Neural progenitor cell (in vitro differentiated cells): ENCODE measurements around the gene UNCX. TPM values are rescaled to one million over a fixed set of nuclear protein-coding genes. Genes with fewer than 3 reads are reported as not detected.

Experiments used
- DNase-seq: peaks from one replicate; pipeline ENCODE4 v3.0.0-alpha.2; 2016; ENCODE audit warnings: low spot score
- H2AFZ ChIP-seq: fragments of 200-600 bp; sonication (generic); replicated peaks from 2 replicates; pipeline ENCODE4 v1.6.1; 2016; ENCODE audit warnings: antibody characterized with exemption
- H3F3A ChIP-seq: fragments of 200-600 bp; sonication (generic); 2 replicates; pipeline ENCODE4 v1.6.1; 2016; ENCODE audit warnings: antibody characterized with exemption, low read depth
- H3K27ac ChIP-seq: fragments of 200-600 bp; sonication (generic); 2 replicates; pipeline ENCODE4 v1.5.1; 2016; ENCODE audit warnings: mild to moderate bottlenecking
- H3K27me3 ChIP-seq: fragments of 200-600 bp; sonication (generic); 2 replicates; pipeline ENCODE4 v1.6.1; 2016; ENCODE audit warnings: mild to moderate bottlenecking, moderate library complexity
- H3K36me3 ChIP-seq: fragments of 200-600 bp; sonication (generic); 2 replicates; pipeline ENCODE4 v1.5.1; 2016
- H3K4me1 ChIP-seq: fragments of 200-600 bp; sonication (generic); 2 replicates; pipeline ENCODE4 v1.6.1; 2016; ENCODE audit warnings: mixed run types
- H3K4me2 ChIP-seq: fragments of 200-600 bp; sonication (generic); 2 replicates; pipeline ENCODE4 v1.6.1; 2016
- H3K4me3 ChIP-seq: fragments of 200-600 bp; sonication (generic); 2 replicates; pipeline ENCODE4 v1.5.1; 2016
- H3K79me2 ChIP-seq: fragments of 200-600 bp; sonication (generic); 2 replicates; pipeline ENCODE4 v1.6.1; 2016; ENCODE audit warnings: low read depth
- H3K9ac ChIP-seq: fragments of 200-600 bp; sonication (generic); 2 replicates; pipeline ENCODE4 v1.6.1; 2016
- H3K9me3 ChIP-seq: fragments of 200-600 bp; sonication (generic); 2 replicates; pipeline ENCODE4 v1.5.1; 2016; ENCODE audit warnings: low read depth
- H4K20me1 ChIP-seq: fragments of 200-600 bp; sonication (generic); 2 replicates; pipeline ENCODE4 v1.6.1; 2016; ENCODE audit warnings: low read depth
- H3K27ac Mint-ChIP-seq: 3 replicates; pipeline ENCODE4 v1.8.0; 2021; ENCODE audit warnings: mixed read lengths
- H3K27me3 Mint-ChIP-seq: 2 replicates; pipeline ENCODE4 v1.8.0; 2022; ENCODE audit warnings: low read depth, mild to moderate bottlenecking, inconsistent platforms, moderate library complexity, mixed read lengths; ENCODE audit not compliant: insufficient read depth
- H3K36me3 Mint-ChIP-seq: 3 replicates; pipeline ENCODE4 v1.8.0; 2021; ENCODE audit warnings: mixed read lengths
- H3K4me1 Mint-ChIP-seq: 3 replicates; pipeline ENCODE4 v1.8.0; 2021; ENCODE audit warnings: mixed read lengths
- H3K4me3 Mint-ChIP-seq: 3 replicates; pipeline ENCODE4 v1.8.0; 2021; ENCODE audit warnings: mild to moderate bottlenecking, moderate library complexity, mixed read lengths
- H3K9me3 Mint-ChIP-seq: 3 replicates; pipeline ENCODE4 v1.8.0; 2020; ENCODE audit warnings: mixed read lengths
- CTCF ChIP-seq: fragments of 200-600 bp; sonication (generic); IDR thresholded peaks from 2 replicates; pipeline ENCODE4 v1.5.1; 2017; ENCODE audit warnings: antibody characterized with exemption, mild to moderate bottlenecking
- EZH2 ChIP-seq: fragments of 200-600 bp; sonication (generic); IDR thresholded peaks from 2 replicates; pipeline ENCODE4 v1.6.1; 2017; ENCODE audit warnings: antibody characterized with exemption, mild to moderate bottlenecking, moderate library complexity
- EZH2phosphoT487 ChIP-seq: fragments of 200-600 bp; sonication (generic); IDR thresholded peaks from 2 replicates; pipeline ENCODE4 v1.6.1; 2017; ENCODE audit warnings: antibody characterized with exemption
- total RNA-seq: library from RNA; depleted of rRNA; stranded (reverse); fragments of >200 nt; gene quantifications from 2 replicates; pipeline ENCODE4 v1.2.3, GENCODE V29; 2015; ENCODE audit warnings: low replicate concordance

The UNCX gene
- total RNA-seq, 1 donor from 2014 or later: not detected

- Histone ChIP-seq H3K36me3 (no peaks in the 10 kb centered on the region), H2AFZ (no peak overlapping the region), H3K4me2 (no peak overlapping the region), H3F3A (peaks cover 55% of the 10 kb centered on the region), H3K27me3 (peaks cover 100% of the 10 kb centered on the region), H3K27ac (no peak overlapping the region), H3K9me3 (no peaks in the 10 kb centered on the region), H3K79me2 (no peaks in the 10 kb centered on the region), H3K4me1 (peaks cover 10% of the 10 kb centered on the region), H4K20me1 (peaks cover 87% of the 10 kb centered on the region), H3K9ac (no peak overlapping the region), H3K4me3 (no peak overlapping the region)
- DNase-seq: peak; percentile 62
- peaks cover 4% of the 10 kb centered on the region for H3K9me3 Mint-ChIP-seq
- H3K27ac Mint-ChIP-seq: no peak overlapping the region
- peaks cover 26% of the 10 kb centered on the region for H3K4me1 Mint-ChIP-seq
- peaks cover 75% of the 10 kb centered on the region for H3K27me3 Mint-ChIP-seq
- peak overlapping the region; percentile 66 for H3K4me3 Mint-ChIP-seq
- no peak for TF ChIP-seq CTCF
- peak; percentile 99 for TF ChIP-seq EZH2phosphoT487
- TF ChIP-seq EZH2: peak; percentile 100
- no peaks in the 10 kb centered on the region for H3K36me3 Mint-ChIP-seq
These were observed 2.9 kb downstream of the UNCX start for GRCh38 chr7:1235501-1236131.

GRCh38 chr7:1236132-1236661, 3.5 kb downstream of the UNCX start:
- Mint-ChIP-seq H3K36me3 (no peaks in the 10 kb centered on the region), H3K27ac (no peak overlapping the region), H3K27me3 (peaks cover 73% of the 10 kb centered on the region), H3K9me3 (peaks cover 4% of the 10 kb centered on the region), H3K4me1 (peaks cover 23% of the 10 kb centered on the region), H3K4me3 (no peak overlapping the region)
- H3K79me2 ChIP-seq: no peaks in the 10 kb centered on the region
- H3K4me1 ChIP-seq: peaks cover 10% of the 10 kb centered on the region
- H3K4me2 ChIP-seq: no peak overlapping the region
- no peak overlapping the region for H3K4me3 ChIP-seq
- H3K27ac ChIP-seq: no peak overlapping the region
- H3K36me3 ChIP-seq: no peaks in the 10 kb centered on the region
- H3K9me3 ChIP-seq: no peaks in the 10 kb centered on the region
- H2AFZ ChIP-seq: no peak overlapping the region
- DNase-seq: peak; percentile 73
- TF ChIP-seq EZH2phosphoT487 (no peak), EZH2 (no peak), CTCF (no peak)
- peaks cover 87% of the 10 kb centered on the region for H4K20me1 ChIP-seq
- peaks cover 49% of the 10 kb centered on the region for H3F3A ChIP-seq
- peaks cover 100% of the 10 kb centered on the region for H3K27me3 ChIP-seq
- no peak overlapping the region for H3K9ac ChIP-seq

- no peaks in the 10 kb centered on the region for H3K36me3 Mint-ChIP-seq
- TF ChIP-seq EZH2phosphoT487 (peak; percentile 95), EZH2 (peak; percentile 96), CTCF (no peak)
- H3K9me3 Mint-ChIP-seq: peaks cover 4% of the 10 kb centered on the region
- DNase-seq: peak; percentile 66
- peaks cover 21% of the 10 kb centered on the region for H3K4me1 Mint-ChIP-seq
- H3K27me3 ChIP-seq: peaks cover 100% of the 10 kb centered on the region
- no peak overlapping the region for H3K27ac ChIP-seq
- peaks cover 87% of the 10 kb centered on the region for H4K20me1 ChIP-seq
- peaks cover 70% of the 10 kb centered on the region for H3K27me3 Mint-ChIP-seq
- peaks cover 15% of the 10 kb centered on the region for H3K4me1 ChIP-seq
- no peak overlapping the region for H2AFZ ChIP-seq
- H3K9ac ChIP-seq: no peak overlapping the region
- peaks cover 43% of the 10 kb centered on the region for H3F3A ChIP-seq
- no peaks in the 10 kb centered on the region for H3K36me3 ChIP-seq
- H3K79me2 ChIP-seq: no peaks in the 10 kb centered on the region
- H3K27ac Mint-ChIP-seq: no peak overlapping the region
- H3K4me3 Mint-ChIP-seq: no peak overlapping the region
- no peak overlapping the region for H3K4me3 ChIP-seq
- H3K9me3 ChIP-seq: no peaks in the 10 kb centered on the region
- no peak overlapping the region for H3K4me2 ChIP-seq
These were observed 4.4 kb downstream of the UNCX start for GRCh38 chr7:1236831-1237701.
